ENCODE results near the gene CAMTA1. TPM values are rescaled to one million over a fixed set of nuclear protein-coding genes. Genes with fewer than 3 reads are reported as not detected.

The CAMTA1 gene
- polyA plus RNA-seq, 1 experiment: 64.9 TPM

- Histone ChIP-seq H3K27me3 (ENCODE audit: control insufficient read depth, insufficient read depth, low read length) (peaks cover 14% of the 10 kb centered on the region), H3K27ac (ENCODE audit: low read depth, low read length) (no peak overlapping the region), H3K9me3 (ENCODE audit: control insufficient read depth, insufficient read depth, low read length) (no peaks in the 10 kb centered on the region; the same call in 1 of the 2 replicates), H3K4me3 (ENCODE audit: low read depth, low read length) (no peak overlapping the region)
- TF ChIP-seq CTCF (IDR thresholded peaks at IDR 0.05; ENCODE audit: low read depth, low read length): no peak
- ChIA-PET CTCF (no interaction called here), POLR2A (no interaction called here)
- DNase-seq (ENCODE audit: low read depth, low spot score): no peak
These were observed 197.2 kb downstream of the CAMTA1 start for GRCh38 chr1:6982443-6982842.

- H3K4me3 ChIP-seq (ENCODE audit: low read depth, low read length): no peak overlapping the region
- peaks cover 12% of the 10 kb centered on the region for H3K27me3 ChIP-seq (ENCODE audit: control insufficient read depth, insufficient read depth, low read length)
- TF ChIP-seq CTCF (IDR thresholded peaks at IDR 0.05; ENCODE audit: low read depth, low read length): no peak
- H3K9me3 ChIP-seq (ENCODE audit: control insufficient read depth, insufficient read depth, low read length): no peaks in the 10 kb centered on the region; the same call in 1 of the 2 replicates
- CTCF ChIA-PET: no interaction called here
- POLR2A ChIA-PET: no interaction called here
- no peak for DNase-seq (ENCODE audit: low read depth, low spot score)
- no peak overlapping the region for H3K27ac ChIP-seq (ENCODE audit: low read depth, low read length)
These were observed 197.6 kb downstream of the CAMTA1 start for GRCh38 chr1:6982860-6983259.

GRCh38 chr1:6984536-6984935 lies 199.3 kb downstream of the CAMTA1 start:
- ChIA-PET POLR2A (interaction anchor here (0.5 kb wide), 1 partner anchor 316 kb away, joined by 3 read pairs; no protein-coding TSS in a partner anchor), CTCF (no interaction called here)
- no peak for TF ChIP-seq CTCF (IDR thresholded peaks at IDR 0.05; ENCODE audit: low read depth, low read length)
- no peak for DNase-seq (ENCODE audit: low read depth, low spot score)
- no peak overlapping the region for H3K4me3 ChIP-seq (ENCODE audit: low read depth, low read length)
- H3K27ac ChIP-seq (ENCODE audit: low read depth, low read length): no peak overlapping the region
- peaks cover 6% of the 10 kb centered on the region for H3K27me3 ChIP-seq (ENCODE audit: control insufficient read depth, insufficient read depth, low read length)
- no peaks in the 10 kb centered on the region; the same call in 1 of the 2 replicates for H3K9me3 ChIP-seq (ENCODE audit: control insufficient read depth, insufficient read depth, low read length)

GRCh38 chr1:6984986-6985385 lies 199.7 kb downstream of the CAMTA1 start:
- no peak overlapping the region for H3K27ac ChIP-seq (ENCODE audit: low read depth, low read length)
- POLR2A ChIA-PET: interaction anchor here (0.5 kb wide), 1 partner anchor 316 kb away, joined by 3 read pairs; no protein-coding TSS in a partner anchor
- no peaks in the 10 kb centered on the region; the same call in 1 of the 2 replicates for H3K9me3 ChIP-seq (ENCODE audit: control insufficient read depth, insufficient read depth, low read length)
- H3K27me3 ChIP-seq (ENCODE audit: control insufficient read depth, insufficient read depth, low read length): peaks cover 10% of the 10 kb centered on the region
- no peak for TF ChIP-seq CTCF (IDR thresholded peaks at IDR 0.05; ENCODE audit: low read depth, low read length)
- no peak overlapping the region for H3K4me3 ChIP-seq (ENCODE audit: low read depth, low read length)
- CTCF ChIA-PET: no interaction called here
- no peak for DNase-seq (ENCODE audit: low read depth, low spot score)

GRCh38 chr1:6985549-6986276 lies 200.5 kb downstream of the CAMTA1 start:
- Histone ChIP-seq H3K9me3 (ENCODE audit: control insufficient read depth, insufficient read depth, low read length) (no peaks in the 10 kb centered on the region; the same call in 1 of the 2 replicates), H3K27ac (ENCODE audit: low read depth, low read length) (no peak overlapping the region), H3K4me3 (ENCODE audit: low read depth, low read length) (no peak overlapping the region), H3K27me3 (ENCODE audit: control insufficient read depth, insufficient read depth, low read length) (peaks cover 10% of the 10 kb centered on the region)
- ChIA-PET POLR2A (no interaction called here), CTCF (no interaction called here)
- TF ChIP-seq CTCF (IDR thresholded peaks at IDR 0.05; ENCODE audit: low read depth, low read length): no peak
- no peak for DNase-seq (ENCODE audit: low read depth, low spot score)
